NT2/D1 (cell line): ENCODE data around the gene MLLT3.

Experiments
- YY1 ChIP-seq: IDR thresholded peaks from 2 replicates; pipeline ENCODE4 v1.6.1; 2011; ENCODE audit not compliant: insufficient read length, insufficient read depth
- ZNF274 ChIP-seq: IDR thresholded peaks from 2 replicates; pipeline ENCODE4 v1.6.1; 2011; ENCODE audit warnings: mild to moderate bottlenecking, low read depth, low read length

DNA sequence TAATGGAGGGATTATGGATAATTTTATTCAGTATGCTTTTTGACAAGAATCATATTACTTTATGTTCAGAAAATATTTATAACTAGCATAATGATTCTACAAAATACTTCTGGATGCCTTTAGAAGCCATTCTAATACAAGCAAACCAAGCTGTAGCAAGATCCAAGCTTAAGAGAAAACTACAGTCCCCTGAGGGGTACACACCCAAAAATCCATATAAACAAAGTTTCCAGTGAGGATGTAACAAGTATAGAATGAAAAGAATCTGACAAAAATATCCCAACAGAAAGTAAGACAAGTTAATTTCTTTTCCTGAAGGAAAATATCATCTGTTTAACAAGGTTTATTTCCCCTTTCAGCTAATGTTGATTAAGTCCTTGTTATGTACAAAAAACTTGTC is 53.9 kb downstream of the MLLT3 start:
- no peak for TF ChIP-seq ZNF274
- TF ChIP-seq YY1 = no peak
